ENCODE measurements around the gene HDAC3. TPM values are rescaled to one million over a fixed set of nuclear protein-coding genes. Genes with fewer than 3 reads are reported as not detected.

HDAC3 gene
- total RNA-seq, 2 experiments from 2014 or later, result 94.8 to 98.3 TPM

DNA sequence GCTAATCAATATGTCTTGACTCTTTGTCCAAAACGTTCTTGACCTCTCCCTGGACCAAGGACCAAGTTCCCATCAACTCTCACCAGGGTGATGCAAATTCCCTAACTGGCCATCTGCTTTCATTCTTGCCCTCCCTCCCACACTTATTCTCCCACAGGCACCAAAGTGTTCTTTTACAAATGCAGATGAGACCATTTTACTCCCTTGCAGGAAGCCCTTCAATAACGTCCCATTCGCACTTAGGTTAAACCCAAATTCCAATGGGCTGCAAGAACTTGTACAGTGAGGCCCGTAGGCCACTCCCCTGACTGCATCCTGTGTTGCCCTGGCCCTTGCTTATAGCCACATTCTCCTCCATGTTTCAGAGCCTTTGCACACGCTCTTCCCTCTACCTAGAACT is 38.1 kb upstream of the HDAC3 start:
- DNase-seq (no peak), ATAC-seq (no peak)
- Mint-ChIP-seq H3K4me3 (no peak overlapping the region), H3K27ac (no peak overlapping the region), H3K9me3 (no peaks in the 10 kb centered on the region), H3K27me3 (no peaks in the 10 kb centered on the region), H3K4me1 (ENCODE audit: low read depth) (peaks cover 2% of the 10 kb centered on the region), H3K36me3 (ENCODE audit: low read depth) (no peaks in the 10 kb centered on the region)
- TF ChIP-seq, protein P1, sequence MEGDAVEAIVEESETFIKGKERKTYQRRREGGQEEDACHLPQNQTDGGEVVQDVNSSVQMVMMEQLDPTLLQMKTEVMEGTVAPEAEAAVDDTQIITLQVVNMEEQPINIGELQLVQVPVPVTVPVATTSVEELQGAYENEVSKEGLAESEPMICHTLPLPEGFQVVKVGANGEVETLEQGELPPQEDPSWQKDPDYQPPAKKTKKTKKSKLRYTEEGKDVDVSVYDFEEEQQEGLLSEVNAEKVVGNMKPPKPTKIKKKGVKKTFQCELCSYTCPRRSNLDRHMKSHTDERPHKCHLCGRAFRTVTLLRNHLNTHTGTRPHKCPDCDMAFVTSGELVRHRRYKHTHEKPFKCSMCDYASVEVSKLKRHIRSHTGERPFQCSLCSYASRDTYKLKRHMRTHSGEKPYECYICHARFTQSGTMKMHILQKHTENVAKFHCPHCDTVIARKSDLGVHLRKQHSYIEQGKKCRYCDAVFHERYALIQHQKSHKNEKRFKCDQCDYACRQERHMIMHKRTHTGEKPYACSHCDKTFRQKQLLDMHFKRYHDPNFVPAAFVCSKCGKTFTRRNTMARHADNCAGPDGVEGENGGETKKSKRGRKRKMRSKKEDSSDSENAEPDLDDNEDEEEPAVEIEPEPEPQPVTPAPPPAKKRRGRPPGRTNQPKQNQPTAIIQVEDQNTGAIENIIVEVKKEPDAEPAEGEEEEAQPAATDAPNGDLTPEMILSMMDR (IDR thresholded peaks at IDR 0.05), result no peak
- CTCF ChIA-PET, result no interaction called here
- POLR2A ChIA-PET, result no interaction called here
- intact Hi-C loops (cut with micrococcal nuclease), result no loop called here

DNA sequence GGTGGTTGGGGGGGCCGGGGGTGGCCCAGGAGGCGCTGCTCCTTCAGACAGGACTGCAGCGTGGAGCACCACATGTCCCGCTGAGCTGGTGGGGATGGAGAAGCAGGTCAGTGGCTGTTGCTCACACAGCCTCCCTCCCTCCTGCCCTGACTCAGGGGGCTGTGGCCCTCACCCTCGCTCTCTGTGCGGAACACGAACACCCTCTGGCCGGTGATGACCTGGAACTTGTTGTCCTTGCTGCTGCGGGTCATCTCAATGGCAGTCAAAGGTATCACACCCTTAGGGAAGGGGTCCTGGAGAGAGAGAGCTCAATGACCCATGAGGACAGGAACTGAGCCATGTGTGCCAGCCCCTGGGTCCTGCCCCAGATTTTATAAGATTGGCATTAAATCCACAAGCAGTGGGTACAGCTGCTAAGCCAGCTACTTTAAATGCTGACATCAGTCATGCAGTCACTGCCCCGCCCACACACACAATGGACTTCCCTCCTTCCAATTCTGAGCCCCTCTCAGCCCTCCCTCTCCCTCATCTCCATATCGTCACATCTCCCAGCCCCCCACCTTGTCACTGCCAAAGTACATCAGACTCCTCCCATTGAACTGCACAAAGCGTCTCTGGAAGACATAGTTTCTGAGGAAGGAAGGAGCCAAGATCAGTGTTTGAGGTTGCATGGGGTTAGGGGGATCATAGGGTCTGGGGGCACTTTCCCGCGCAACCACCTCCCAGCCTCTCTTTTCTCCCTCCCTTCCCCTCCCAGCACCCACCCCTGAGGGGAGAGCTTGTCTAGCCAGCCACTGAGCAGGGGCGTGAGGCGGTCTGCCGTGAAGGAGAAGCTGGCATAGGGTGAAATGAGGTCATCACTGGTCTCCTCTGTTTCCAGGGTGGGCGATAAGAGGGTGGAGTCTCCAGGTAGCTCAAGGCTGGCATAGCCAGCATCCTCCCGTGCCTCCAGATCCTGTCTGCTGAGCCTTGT is 36.5 kb upstream of the HDAC3 start:
- Mint-ChIP-seq H3K27me3 (no peaks in the 10 kb centered on the region), H3K9me3 (no peaks in the 10 kb centered on the region), H3K4me3 (no peak overlapping the region), H3K4me1 (ENCODE audit: low read depth) (peaks cover 2% of the 10 kb centered on the region), H3K36me3 (ENCODE audit: low read depth) (no peaks in the 10 kb centered on the region), H3K27ac (no peak overlapping the region)
- DNase-seq (peak; percentile 24), ATAC-seq (peak; percentile 63)
- CTCF ChIA-PET, result interaction anchor here (1.0 to 1.9 kb wide), 3 partner anchors 19 to 288 kb away, joined by 3 to 9 read pairs (median 4); no protein-coding TSS in a partner anchor
- TF ChIP-seq, protein P1 (IDR thresholded peaks at IDR 0.05), result no peak
- POLR2A ChIA-PET, result no interaction called here
- intact Hi-C loops (cut with micrococcal nuclease), result no loop called here

DNA sequence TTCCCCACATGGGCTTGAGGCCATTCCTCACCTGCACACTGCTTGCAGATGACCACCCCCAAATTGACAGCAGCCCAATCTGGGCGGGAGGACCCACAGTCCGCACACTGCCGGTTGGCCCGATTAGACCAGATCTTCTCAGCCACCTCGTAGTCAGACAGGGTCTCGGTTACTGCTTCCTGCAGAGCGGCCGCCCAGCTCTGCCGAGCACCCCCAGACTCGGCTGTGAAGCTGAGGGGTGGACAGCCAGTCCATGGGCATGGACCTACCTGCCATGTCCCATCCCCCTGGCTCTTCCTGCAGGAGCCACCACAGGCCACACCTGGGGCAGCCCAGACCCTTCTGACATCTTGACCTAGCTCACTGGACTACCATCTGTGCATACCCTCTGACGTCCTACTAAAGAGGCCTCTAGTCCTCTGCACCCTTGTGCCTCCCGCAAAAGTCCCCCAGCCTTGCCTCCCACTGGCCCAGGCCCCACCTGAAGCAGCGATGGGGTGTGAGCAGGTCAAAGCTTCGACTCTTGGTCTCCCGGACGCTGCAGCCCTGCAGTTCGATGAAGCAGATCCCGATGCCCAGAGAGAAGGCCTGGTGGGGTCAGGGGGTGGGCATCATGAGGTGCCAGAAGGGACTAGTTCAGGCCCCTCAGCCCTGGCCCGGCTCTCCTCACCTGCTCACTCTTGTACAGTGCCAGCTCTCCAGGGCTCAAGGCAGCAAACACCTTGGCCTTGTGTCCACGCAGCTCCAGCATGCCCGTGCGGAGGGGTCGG is 35.6 kb upstream of the HDAC3 start:
- TF ChIP-seq, protein P1 (IDR thresholded peaks at IDR 0.05), result no peak
- POLR2A ChIA-PET, result interaction anchor here (0.6 kb wide), 1 partner anchor 78 kb away, joined by 3 read pairs; no protein-coding TSS in a partner anchor

GRCh38 chr5:141669520-141669919 is 32.9 kb upstream of the HDAC3 start:
- ChIA-PET POLR2A (interaction anchor here (0.6 to 0.7 kb wide), 2 partner anchors 14 to 64 kb away, joined by 3 read pairs; no protein-coding TSS in a partner anchor), CTCF (interaction anchor here (0.8 to 9.5 kb wide), 14 partner anchors 10 to 291 kb away, joined by 3 to 93 read pairs (median 4); partner anchors contain the start of genes ARAP3, FCHSD1 and PCDH1)
- DNase-seq, result no peak
- no peaks in the 10 kb centered on the region for H3K36me3 Mint-ChIP-seq (ENCODE audit: low read depth)
- no peak overlapping the region for H3K4me3 Mint-ChIP-seq
- H3K27me3 Mint-ChIP-seq, result no peaks in the 10 kb centered on the region
- TF ChIP-seq, protein P1 (IDR thresholded peaks at IDR 0.05), result no peak
- intact Hi-C loops (cut with micrococcal nuclease), result no loop called here
- H3K9me3 Mint-ChIP-seq, result no peaks in the 10 kb centered on the region
- H3K4me1 Mint-ChIP-seq (ENCODE audit: low read depth), result peaks cover 5% of the 10 kb centered on the region
- H3K27ac Mint-ChIP-seq, result no peak overlapping the region
- ATAC-seq, result no peak

More for the DNA sequence above, 35.6 kb upstream of the HDAC3 start:
- H3K27me3 Mint-ChIP-seq, result no peaks in the 10 kb centered on the region
- peaks cover 2% of the 10 kb centered on the region for H3K4me1 Mint-ChIP-seq (ENCODE audit: low read depth)
- CTCF ChIA-PET, result interaction anchor here (1.4 to 1.9 kb wide), 2 partner anchors 20 to 289 kb away, joined by 3 to 9 read pairs; no protein-coding TSS in a partner anchor
- intact Hi-C loops (cut with micrococcal nuclease), result no loop called here
- no peak overlapping the region for H3K4me3 Mint-ChIP-seq
- H3K9me3 Mint-ChIP-seq, result no peaks in the 10 kb centered on the region
- H3K27ac Mint-ChIP-seq, result no peak overlapping the region
- no peak for DNase-seq
- ATAC-seq, result no peak
- H3K36me3 Mint-ChIP-seq (ENCODE audit: low read depth), result no peaks in the 10 kb centered on the region

All from activated CD8-positive, alpha-beta T cell treated with anti-CD3 and anti-CD28 coated beads for 36 hours (primary cell).